GM23338 (cell line): ENCODE measurements around the gene PCDHB6.
"Not testable (repeated sequence)": the region's sequence is repeated elsewhere in the genome, so short reads cannot be mapped to it uniquely, and the experiment has no call there.

Experiments
- CREB1 ChIP-seq: fragments of 250-450 bp; sonication (Bioruptor Pico); IDR thresholded peaks from 2 replicates; pipeline ENCODE4 v1.5.0; 2020; ENCODE audit warnings: low read depth, mild to moderate bottlenecking, moderate library complexity
- CTCF ChIP-seq, 2 experiments: fragments of 200-600 bp in 1 of 2; sonication (generic) in 1 of 2; conservative IDR thresholded peaks; 2 replicates each; pipeline versions ENCODE4 v1.5.1 to v1.6.1; 2016 to 2017; ENCODE audit warnings: antibody characterized with exemption in 2 of 2, low read depth in 2 of 2, mild to moderate bottlenecking in 2 of 2, moderate library complexity in 1 of 2
- ETS1 ChIP-seq: IDR thresholded peaks from 2 replicates; pipeline ENCODE4 v1.6.1; 2016; ENCODE audit warnings: antibody characterized with exemption
- EZH2 ChIP-seq: fragments of 200-600 bp; sonication (generic); IDR thresholded peaks from one replicate; pipeline ENCODE4 v1.8.0; 2017; ENCODE audit warnings: antibody characterized with exemption, mild to moderate bottlenecking, low read depth; ENCODE audit not compliant: unreplicated experiment
- EZH2phosphoT487 ChIP-seq: fragments of 200-600 bp; sonication (generic); IDR thresholded peaks from one replicate; pipeline ENCODE4 v1.8.1; 2018; ENCODE audit warnings: antibody characterized with exemption; ENCODE audit not compliant: unreplicated experiment
- JUNB ChIP-seq: IDR thresholded peaks from one replicate; pipeline ENCODE4 v1.6.1; 2016; ENCODE audit warnings: antibody characterized with exemption; ENCODE audit not compliant: unreplicated experiment
- NANOG ChIP-seq: IDR thresholded peaks from 2 replicates; pipeline ENCODE4 v1.6.1; 2016; ENCODE audit warnings: antibody characterized with exemption, borderline replicate concordance
- POLR2AphosphoS5 ChIP-seq: IDR thresholded peaks from 2 replicates; pipeline ENCODE4 v1.6.1; 2016; ENCODE audit warnings: antibody characterized with exemption, low read depth
- REST ChIP-seq: IDR thresholded peaks from one replicate; pipeline ENCODE4 v1.6.1; 2018; ENCODE audit warnings: antibody characterized with exemption; ENCODE audit not compliant: unreplicated experiment
- STAT1 ChIP-seq: IDR thresholded peaks from one replicate; pipeline ENCODE4 v1.6.1; 2016; ENCODE audit warnings: antibody characterized with exemption; ENCODE audit not compliant: unreplicated experiment
- ZNF114 ChIP-seq: fragments of 250-450 bp; sonication (Bioruptor Pico); IDR thresholded peaks from 2 replicates; pipeline ENCODE4 v1.5.0; 2020; ENCODE audit warnings: mild to moderate bottlenecking, moderate library complexity

GRCh38 chr5:141194332-141194731, 44.5 kb downstream of the PCDHB6 start:
- TF ChIP-seq CTCF (conservative IDR thresholded peaks at IDR 0.05; ENCODE audit: low read depth in 2 of 2); EZH2; REST; CREB1 (CRISPR knock-in tag); POLR2AphosphoS5; EZH2phosphoT487; ZNF114 (CRISPR knock-in tag); JUNB; NANOG; STAT1; ETS1: not testable (repeated sequence)
